ENCODE results near the gene IQSEC2. TPM values are rescaled to one million over a fixed set of nuclear protein-coding genes. Genes with fewer than 3 reads are reported as not detected.

Gene IQSEC2
- total and polyA plus RNA-seq, 2 of the 4 experiments (the other 2 are of a cell fraction), result 2.5 to 11.4 TPM

DNA sequence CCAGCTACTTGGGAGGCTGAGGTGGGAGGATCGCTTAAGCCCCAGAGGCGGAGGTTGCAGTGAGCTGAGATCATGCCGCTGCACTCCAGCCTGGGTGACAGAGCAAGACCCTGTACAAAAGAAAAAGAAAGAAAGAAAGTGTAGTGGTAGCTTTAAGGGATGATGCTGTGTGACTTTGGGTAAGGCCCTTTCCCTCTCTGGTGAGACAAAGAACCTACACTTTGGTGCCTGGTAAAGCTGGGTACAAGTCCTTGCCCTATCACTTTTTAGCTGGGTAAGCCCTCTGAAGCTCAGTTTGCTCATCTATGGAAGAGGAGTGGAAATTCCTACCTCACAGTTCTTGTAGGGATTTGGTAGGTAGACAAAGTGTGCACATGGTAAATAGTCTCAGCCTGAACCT is 1.7 kb upstream of the IQSEC2 start:
- H2AK9ac ChIP-seq (replicated peaks; ENCODE audit: low read depth, low read length, poor library complexity), result no peak overlapping the region
- ATAC-seq (ENCODE audit: low read depth) (no peak), DNase-seq (no peak)
- H3K4me2 ChIP-seq (ENCODE audit: low read depth, low read length), result no peak overlapping the region
- H3K9ac ChIP-seq (ENCODE audit: low read depth, low read length), result no peak overlapping the region
- no peak overlapping the region for H2AFZ ChIP-seq (replicated peaks; ENCODE audit: low read length, poor library complexity)
- H4K5ac ChIP-seq (ENCODE audit: low read depth, low read length), result no peak overlapping the region
- H2BK5ac ChIP-seq (ENCODE audit: low read depth, low read length, poor library complexity, severe bottlenecking), result no peak overlapping the region
- in situ Hi-C loops (cut with MboI; ENCODE audit: low sequenced_read_pairs), result no loop called here
- no peak overlapping the region for H4K8ac ChIP-seq (ENCODE audit: low read depth in 2 of 2, low read length in 2 of 2)
- H3K9me3 ChIP-seq (ENCODE audit: control insufficient read depth, insufficient read depth, low read length), result no peaks in the 10 kb centered on the region
- H2BK15ac ChIP-seq (ENCODE audit: low read depth, low read length), result no peak overlapping the region
- intact Hi-C loops (cut with micrococcal nuclease), result no loop called here
- CTCF ChIA-PET, result interaction anchor here (0.6 to 1.9 kb wide), 3 partner anchors 11 to 150 kb away, joined by 3 to 5 read pairs (median 4); no protein-coding TSS in a partner anchor
- no peak overlapping the region for H3K14ac ChIP-seq (replicated peaks; ENCODE audit: low read depth, low read length)
- H3K18ac ChIP-seq (ENCODE audit: low read depth, low read length), result no peak overlapping the region
- no peak overlapping the region for H2BK120ac ChIP-seq (ENCODE audit: low read depth, low read length)
- whole genome bisulfite sequencing, 2 experiments (ENCODE audit: extremely low coverage in 2 of 2, insufficient read length in 1 of 2), result 100% methylated on average over 2 of the region's 3 CpGs; no CpG with 5 or more reads in 1 of the 2 experiments
- no peak overlapping the region for H4K91ac ChIP-seq (ENCODE audit: insufficient read depth, low read depth, low read length)
- H3K27ac ChIP-seq (ENCODE audit: insufficient read depth, low read length), result no peak overlapping the region
- H3K56ac ChIP-seq (ENCODE audit: extremely low read depth, insufficient read depth, low read length), result no peak overlapping the region
- no peak overlapping the region for H2BK20ac ChIP-seq (ENCODE audit: low read depth, low read length)
- peaks cover 11% of the 10 kb centered on the region; the same call in 1 of the 2 replicates for H3K27me3 ChIP-seq (ENCODE audit: control insufficient read depth, insufficient read depth, low read length)
- no peak overlapping the region for H3K4ac ChIP-seq (ENCODE audit: low read depth, low read length)
- no peak overlapping the region for H3K23ac ChIP-seq (ENCODE audit: low read depth, low read length)
- dilution Hi-C loops (cut with HindIII; ENCODE audit: low sequenced_read_pairs, unreplicated experiment), result no loop called here
- peaks cover 14% of the 10 kb centered on the region for H3K4me1 ChIP-seq (ENCODE audit: control insufficient read depth, insufficient read depth, low read length)
- H3K9me1 ChIP-seq (ENCODE audit: insufficient read depth, low read length), result peaks cover 10% of the 10 kb centered on the region
- no peak overlapping the region for H3K4me3 ChIP-seq (ENCODE audit: insufficient read depth, low read depth, low read length)
- no peak overlapping the region for H2AK5ac ChIP-seq (ENCODE audit: low read depth, low read length)
- H4K20me1 ChIP-seq (ENCODE audit: insufficient read depth, low read length), result peaks cover 8% of the 10 kb centered on the region; the same call in 1 of the 2 replicates
- peaks cover 5 to 19% of the 10 kb centered on the region in 2 experiments; a peak in 3 of 4 replicates for H3K79me1 ChIP-seq (ENCODE audit: low read depth in 1 of 2, low read length in 2 of 2)
- no peak for TF ChIP-seq CHD1 (IDR thresholded peaks at IDR 0.05; ENCODE audit: low read depth, low read length)
- TF ChIP-seq CEBPB (IDR thresholded peaks at IDR 0.05; ENCODE audit: low read depth, low read length), result no peak
- TF ChIP-seq RFX5 (IDR thresholded peaks at IDR 0.05; ENCODE audit: low read depth, low read length), result no peak
- no peak for TF ChIP-seq SMC3 (IDR thresholded peaks at IDR 0.05; ENCODE audit: low read depth, low read length)
- no peak for TF ChIP-seq NFE2L2 (IDR thresholded peaks at IDR 0.05; ENCODE audit: low read depth, low read length)
- TF ChIP-seq FOS (IDR thresholded peaks at IDR 0.05; ENCODE audit: low read depth, low read length), result no peak
- TF ChIP-seq RAD21 (IDR thresholded peaks at IDR 0.05; ENCODE audit: low read length), result no peak
- TF ChIP-seq, protein P1, sequence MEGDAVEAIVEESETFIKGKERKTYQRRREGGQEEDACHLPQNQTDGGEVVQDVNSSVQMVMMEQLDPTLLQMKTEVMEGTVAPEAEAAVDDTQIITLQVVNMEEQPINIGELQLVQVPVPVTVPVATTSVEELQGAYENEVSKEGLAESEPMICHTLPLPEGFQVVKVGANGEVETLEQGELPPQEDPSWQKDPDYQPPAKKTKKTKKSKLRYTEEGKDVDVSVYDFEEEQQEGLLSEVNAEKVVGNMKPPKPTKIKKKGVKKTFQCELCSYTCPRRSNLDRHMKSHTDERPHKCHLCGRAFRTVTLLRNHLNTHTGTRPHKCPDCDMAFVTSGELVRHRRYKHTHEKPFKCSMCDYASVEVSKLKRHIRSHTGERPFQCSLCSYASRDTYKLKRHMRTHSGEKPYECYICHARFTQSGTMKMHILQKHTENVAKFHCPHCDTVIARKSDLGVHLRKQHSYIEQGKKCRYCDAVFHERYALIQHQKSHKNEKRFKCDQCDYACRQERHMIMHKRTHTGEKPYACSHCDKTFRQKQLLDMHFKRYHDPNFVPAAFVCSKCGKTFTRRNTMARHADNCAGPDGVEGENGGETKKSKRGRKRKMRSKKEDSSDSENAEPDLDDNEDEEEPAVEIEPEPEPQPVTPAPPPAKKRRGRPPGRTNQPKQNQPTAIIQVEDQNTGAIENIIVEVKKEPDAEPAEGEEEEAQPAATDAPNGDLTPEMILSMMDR (conservative IDR thresholded peaks at IDR 0.05; ENCODE audit: low read depth, low read length), result no peak
- no peak for TF ChIP-seq MAZ (IDR thresholded peaks at IDR 0.05; ENCODE audit: borderline replicate concordance, low read depth, low read length)
- TF ChIP-seq BHLHE40 (IDR thresholded peaks at IDR 0.05; ENCODE audit: low read depth, low read length), result no peak
- TF ChIP-seq, protein P2, sequence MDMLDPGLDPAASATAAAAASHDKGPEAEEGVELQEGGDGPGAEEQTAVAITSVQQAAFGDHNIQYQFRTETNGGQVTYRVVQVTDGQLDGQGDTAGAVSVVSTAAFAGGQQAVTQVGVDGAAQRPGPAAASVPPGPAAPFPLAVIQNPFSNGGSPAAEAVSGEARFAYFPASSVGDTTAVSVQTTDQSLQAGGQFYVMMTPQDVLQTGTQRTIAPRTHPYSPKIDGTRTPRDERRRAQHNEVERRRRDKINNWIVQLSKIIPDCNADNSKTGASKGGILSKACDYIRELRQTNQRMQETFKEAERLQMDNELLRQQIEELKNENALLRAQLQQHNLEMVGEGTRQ (IDR thresholded peaks at IDR 0.05; ENCODE audit: low read depth, low read length), result no peak
- TF ChIP-seq, protein P3, sequence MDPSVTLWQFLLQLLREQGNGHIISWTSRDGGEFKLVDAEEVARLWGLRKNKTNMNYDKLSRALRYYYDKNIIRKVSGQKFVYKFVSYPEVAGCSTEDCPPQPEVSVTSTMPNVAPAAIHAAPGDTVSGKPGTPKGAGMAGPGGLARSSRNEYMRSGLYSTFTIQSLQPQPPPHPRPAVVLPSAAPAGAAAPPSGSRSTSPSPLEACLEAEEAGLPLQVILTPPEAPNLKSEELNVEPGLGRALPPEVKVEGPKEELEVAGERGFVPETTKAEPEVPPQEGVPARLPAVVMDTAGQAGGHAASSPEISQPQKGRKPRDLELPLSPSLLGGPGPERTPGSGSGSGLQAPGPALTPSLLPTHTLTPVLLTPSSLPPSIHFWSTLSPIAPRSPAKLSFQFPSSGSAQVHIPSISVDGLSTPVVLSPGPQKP (IDR thresholded peaks at IDR 0.05; ENCODE audit: borderline replicate concordance, low read depth, low read length), result no peak
- no peak for TF ChIP-seq MXI1 (IDR thresholded peaks at IDR 0.05; ENCODE audit: borderline replicate concordance, low read depth, low read length)
- TF ChIP-seq RCOR1 (IDR thresholded peaks at IDR 0.05; ENCODE audit: insufficient replicate concordance, low read length), result no peak
- POLR2A ChIA-PET (ENCODE audit: unreplicated experiment), result no interaction called here
- H3K36me3 ChIP-seq (ENCODE audit: control insufficient read depth, insufficient read depth, low read length), result no peaks in the 10 kb centered on the region
- no TSS peak for BruUV-seq (replicated peaks)
